ENCODE measurements around the gene TEX2.

The TEX2 gene

GRCh38 chr17:64230791-64231408, 32.2 kb downstream of the TEX2 start:
- no peak overlapping the region for H3K4me3 ChIP-seq (ENCODE audit: low read depth, low read length)
- no peak for DNase-seq (ENCODE audit: low read depth)
- no peak for TF ChIP-seq CTCF (IDR thresholded peaks at IDR 0.05; ENCODE audit: insufficient read depth, low read depth, low read length, missing control alignments)

- H3K4me3 ChIP-seq (ENCODE audit: low read depth, low read length): no peak overlapping the region
- TF ChIP-seq CTCF (IDR thresholded peaks at IDR 0.05; ENCODE audit: insufficient read depth, low read depth, low read length, missing control alignments): no peak
- no peak for DNase-seq (ENCODE audit: low read depth)
Measured at GRCh38 chr17:64229815-64230728, 33.0 kb downstream of the TEX2 start.

- no peak overlapping the region for H3K4me3 ChIP-seq (ENCODE audit: low read depth, low read length)
- TF ChIP-seq CTCF (IDR thresholded peaks at IDR 0.05; ENCODE audit: insufficient read depth, low read depth, low read length, missing control alignments): no peak
- no peak for DNase-seq (ENCODE audit: low read depth)
Measured at GRCh38 chr17:64226132-64226531, 36.9 kb downstream of the TEX2 start.

GRCh38 chr17:64225410-64225809, 37.6 kb downstream of the TEX2 start:
- no peak for DNase-seq (ENCODE audit: low read depth)
- no peak for TF ChIP-seq CTCF (IDR thresholded peaks at IDR 0.05; ENCODE audit: insufficient read depth, low read depth, low read length, missing control alignments)
- no peak overlapping the region for H3K4me3 ChIP-seq (ENCODE audit: low read depth, low read length)

- H3K4me3 ChIP-seq (ENCODE audit: low read depth, low read length): no peak overlapping the region
- no peak for DNase-seq (ENCODE audit: low read depth)
- no peak for TF ChIP-seq CTCF (IDR thresholded peaks at IDR 0.05; ENCODE audit: insufficient read depth, low read depth, low read length, missing control alignments)
Measured at GRCh38 chr17:64223931-64224629, 39.0 kb downstream of the TEX2 start.

- no peak overlapping the region for H3K4me3 ChIP-seq (ENCODE audit: low read depth, low read length)
- DNase-seq (ENCODE audit: low read depth): no peak
- TF ChIP-seq CTCF (IDR thresholded peaks at IDR 0.05; ENCODE audit: insufficient read depth, low read depth, low read length, missing control alignments): no peak
Measured at GRCh38 chr17:64223283-64223682, 39.8 kb downstream of the TEX2 start.

All from GM12865 (cell line).